Mesendoderm (in vitro differentiated cells): Measurements from ENCODE around the gene CPAMD8.
A peak's percentile ranks its signal among the peaks of the same experiment; 100 is the strongest.

Experiments
- DNase-seq: peaks from one replicate; pipeline ENCODE4 v3.0.0; 2013
- H2AK5ac ChIP-seq: 2 replicates; pipeline ENCODE4 v1.6.1; 2013; ENCODE audit warnings: low read length, inconsistent platforms
- H2BK120ac ChIP-seq: 2 replicates; pipeline ENCODE4 v1.6.1; 2013; ENCODE audit warnings: low read depth, mild to moderate bottlenecking, low read length, moderate library complexity, mixed read lengths
- H2BK15ac ChIP-seq: replicated peaks from 2 replicates; pipeline ENCODE4 v1.6.1; 2013; ENCODE audit warnings: low read depth, mild to moderate bottlenecking, moderate library complexity
- H2BK5ac ChIP-seq: 2 replicates; pipeline ENCODE4 v1.6.1; 2013; ENCODE audit warnings: low read length, inconsistent platforms
- H3K18ac ChIP-seq: 2 replicates; pipeline ENCODE4 v1.6.1; 2013; ENCODE audit warnings: mild to moderate bottlenecking, low read length, mixed read lengths
- H3K23ac ChIP-seq: one replicate; pipeline ENCODE4 v1.6.1; 2013; ENCODE audit warnings: low read length
- H3K27ac ChIP-seq: 2 replicates; pipeline ENCODE4 v1.5.1; 2013; ENCODE audit warnings: low read depth, mild to moderate bottlenecking, inconsistent platforms, low read length, moderate library complexity
- H3K27me3 ChIP-seq: 2 replicates; pipeline ENCODE4 v1.6.1; 2013; ENCODE audit warnings: low read length, control low read depth, mild to moderate bottlenecking, inconsistent platforms; ENCODE audit not compliant: insufficient read depth, poor library complexity
- H3K36me3 ChIP-seq: 2 replicates; pipeline ENCODE4 v1.6.1; 2013; ENCODE audit warnings: low read length, inconsistent platforms; ENCODE audit not compliant: control insufficient read depth, insufficient read depth
- H3K4ac ChIP-seq: one replicate; pipeline ENCODE4 v1.6.1; 2013; ENCODE audit warnings: low read depth, mild to moderate bottlenecking, low read length, moderate library complexity
- H3K4me1 ChIP-seq: 2 replicates; pipeline ENCODE4 v1.6.1; 2013; ENCODE audit warnings: low read depth, low read length, inconsistent platforms; ENCODE audit not compliant: control insufficient read depth
- H3K4me2 ChIP-seq: 2 replicates; pipeline ENCODE4 v1.6.1; 2013; ENCODE audit warnings: low read length
- H3K4me3 ChIP-seq: 2 replicates; pipeline ENCODE4 v1.5.1; 2013; ENCODE audit warnings: mild to moderate bottlenecking, low read length
- H3K56ac ChIP-seq: one replicate; pipeline ENCODE4 v1.6.1; 2013; ENCODE audit warnings: low read length
- H3K79me1 ChIP-seq: 2 replicates; pipeline ENCODE4 v1.6.1; 2013; ENCODE audit warnings: low read length, inconsistent platforms
- H3K79me2 ChIP-seq: 2 replicates; pipeline ENCODE4 v1.6.1; 2013; ENCODE audit warnings: mild to moderate bottlenecking, low read length; ENCODE audit not compliant: control insufficient read depth, insufficient read depth
- H3K9ac ChIP-seq: 2 replicates; pipeline ENCODE4 v1.6.1; 2013; ENCODE audit warnings: low read length, inconsistent platforms
- H4K5ac ChIP-seq: one replicate; pipeline ENCODE4 v1.6.1; 2013; ENCODE audit warnings: low read length
- H4K8ac ChIP-seq: one replicate; pipeline ENCODE4 v1.6.1; 2013; ENCODE audit warnings: low read depth, mild to moderate bottlenecking, control low read depth, low read length, moderate library complexity
- WGBS: extraction: QIAGEN DNeasy Blood & Tissue Kit; methylation state at CpG from one replicate; pipeline ENCODE4 v1.1.7; 2013; ENCODE audit warnings: low lambda C conversion rate, missing lambda C conversion rate; ENCODE audit not compliant: insufficient coverage; ENCODE audit errors: extremely low coverage; 5-methylcytosine and 5-hydroxymethylcytosine counted together

The CPAMD8 gene

DNA sequence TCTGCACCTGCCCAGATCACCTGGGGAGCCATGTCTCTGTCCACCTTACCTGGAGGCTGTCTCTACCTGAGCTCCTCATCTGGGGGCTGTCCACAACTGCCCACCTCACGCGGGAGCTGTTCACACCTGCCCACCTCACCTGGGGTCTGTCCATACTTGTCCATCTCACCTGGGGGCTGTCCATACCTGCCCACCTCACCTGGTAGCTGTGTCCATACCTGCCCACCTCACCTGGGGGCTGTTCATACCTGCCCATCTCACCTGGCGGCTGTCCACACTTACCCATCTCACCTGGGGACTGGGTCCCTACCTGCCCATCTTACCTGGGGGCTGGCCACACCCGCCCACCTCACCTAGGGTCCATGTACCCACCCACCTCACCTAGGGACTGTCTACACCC lies 10.0 kb upstream of the CPAMD8 start:
- Histone ChIP-seq H2BK15ac (no peak overlapping the region), H3K4me1 (no peaks in the 10 kb centered on the region), H3K4me2 (no peak overlapping the region), H3K18ac (no peak overlapping the region), H3K79me2 (no peaks in the 10 kb centered on the region), H3K27ac (no peak overlapping the region), H2BK120ac (no peak overlapping the region), H2BK5ac (no peak overlapping the region), H3K36me3 (no peaks in the 10 kb centered on the region), H3K79me1 (no peaks in the 10 kb centered on the region), H3K23ac (no peak overlapping the region), H4K8ac (no peak overlapping the region), H3K27me3 (no peaks in the 10 kb centered on the region), H2AK5ac (no peak overlapping the region), H3K56ac (no peak overlapping the region), H3K4ac (no peak overlapping the region), H3K4me3 (no peak overlapping the region), H3K9ac (no peak overlapping the region), H4K5ac (no peak overlapping the region)
- WGBS: no CpG with 5 or more reads among the region's 4 CpGs
- no peak for DNase-seq

DNA sequence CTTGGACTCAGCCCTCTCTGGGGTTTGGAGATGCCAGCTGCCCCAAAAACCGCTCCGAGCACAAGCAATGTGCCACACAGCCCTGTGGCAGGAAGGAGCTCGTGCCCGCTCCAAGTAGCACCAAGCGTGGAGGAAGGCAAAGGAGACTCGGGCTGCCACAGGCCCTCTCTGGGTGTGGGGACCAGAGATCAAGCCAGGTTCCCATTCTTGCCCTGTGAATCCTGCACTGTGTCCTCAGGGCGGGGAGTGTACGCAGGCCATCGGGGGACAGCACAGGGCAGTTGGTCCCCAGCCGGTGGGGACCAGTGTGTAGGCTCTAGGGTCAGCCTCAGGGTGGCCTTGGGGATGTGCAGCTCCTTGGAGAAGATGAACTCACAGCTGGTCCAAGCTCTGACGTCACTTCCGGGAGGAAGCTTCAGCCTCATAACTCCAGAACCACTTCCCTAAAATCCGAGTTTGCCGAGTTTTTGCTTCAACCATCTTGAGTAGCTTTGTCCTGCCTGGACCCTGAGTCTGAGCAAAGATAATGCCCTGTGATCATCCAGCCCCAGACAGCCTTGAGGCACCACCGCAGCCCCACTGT lies 9.3 kb upstream of the CPAMD8 start:
- H3K9ac ChIP-seq: no peak overlapping the region

DNA sequence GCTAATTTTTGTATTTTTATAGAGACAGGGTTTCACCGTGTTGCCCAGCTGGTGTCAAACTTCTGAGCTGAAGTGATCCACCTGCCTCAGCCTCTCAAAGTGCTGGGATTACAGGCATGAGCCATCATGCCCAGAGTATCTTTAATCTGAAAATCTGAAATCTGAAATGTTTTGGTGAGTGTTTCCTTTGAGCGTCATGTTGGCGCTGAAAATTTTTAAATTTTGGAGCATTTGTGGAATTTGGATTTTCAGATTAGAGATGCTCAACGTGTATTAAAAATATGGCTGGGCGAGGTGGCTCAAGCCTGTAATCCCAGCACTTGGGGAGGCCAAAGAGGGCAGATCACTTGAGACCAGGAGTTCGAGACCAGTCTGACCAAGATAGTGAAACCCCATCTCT lies 5.1 kb upstream of the CPAMD8 start:
- no peak for DNase-seq
- no peak overlapping the region for H3K23ac ChIP-seq
- no peaks in the 10 kb centered on the region for H3K79me1 ChIP-seq
- no peaks in the 10 kb centered on the region for H3K4me1 ChIP-seq
- H3K36me3 ChIP-seq: no peaks in the 10 kb centered on the region
- H3K4me2 ChIP-seq: no peak overlapping the region
- H4K5ac ChIP-seq: no peak overlapping the region
- no peaks in the 10 kb centered on the region for H3K79me2 ChIP-seq
- H2BK5ac ChIP-seq: no peak overlapping the region
- no peak overlapping the region for H3K27ac ChIP-seq
- no peak overlapping the region for H2BK120ac ChIP-seq
- no peaks in the 10 kb centered on the region for H3K27me3 ChIP-seq
- no peak overlapping the region for H3K4ac ChIP-seq
- no peak overlapping the region for H3K9ac ChIP-seq
- no peak overlapping the region for H2AK5ac ChIP-seq
- H2BK15ac ChIP-seq: no peak overlapping the region
- H3K4me3 ChIP-seq: no peak overlapping the region
- WGBS: no CpG with 5 or more reads among the region's 6 CpGs
- H3K18ac ChIP-seq: no peak overlapping the region
- no peak overlapping the region for H3K56ac ChIP-seq
- no peak overlapping the region for H4K8ac ChIP-seq

More for the DNA sequence above, 9.3 kb upstream of the CPAMD8 start:
- Histone ChIP-seq H3K4ac (no peak overlapping the region), H3K4me2 (no peak overlapping the region), H4K5ac (no peak overlapping the region), H2BK15ac (no peak overlapping the region), H3K56ac (no peak overlapping the region), H4K8ac (no peak overlapping the region), H3K79me1 (no peaks in the 10 kb centered on the region), H3K4me1 (no peaks in the 10 kb centered on the region), H2BK120ac (no peak overlapping the region), H2AK5ac (no peak overlapping the region), H3K23ac (no peak overlapping the region), H3K4me3 (no peak overlapping the region), H3K36me3 (no peaks in the 10 kb centered on the region), H3K27me3 (no peaks in the 10 kb centered on the region), H2BK5ac (no peak overlapping the region), H3K27ac (no peak overlapping the region), H3K18ac (no peak overlapping the region), H3K79me2 (no peaks in the 10 kb centered on the region)
- no CpG with 5 or more reads among the region's 15 CpGs for WGBS
- no peak for DNase-seq

DNA sequence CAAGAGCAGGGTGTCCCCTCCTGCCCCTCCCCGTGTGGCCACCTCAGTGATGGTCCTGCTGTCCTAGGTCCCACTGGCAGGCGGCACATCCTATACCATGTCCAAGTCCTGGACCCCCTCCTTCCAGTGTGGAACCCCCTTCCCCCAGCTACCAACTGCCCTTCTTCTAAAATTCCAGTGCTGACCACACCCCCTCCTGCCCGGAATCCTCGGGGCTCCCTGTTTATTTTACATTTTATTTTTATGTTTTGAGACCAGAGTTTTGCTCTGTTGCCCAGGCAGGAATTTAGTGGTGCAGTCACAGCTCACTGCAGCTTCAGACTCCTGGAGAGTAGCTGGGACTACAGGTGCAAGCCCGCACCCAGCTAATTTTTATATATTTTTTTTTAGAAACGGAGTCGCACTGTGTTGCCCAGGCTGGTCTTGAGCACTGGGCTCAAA lies 945 bp upstream of the CPAMD8 start:
- Histone ChIP-seq H2BK120ac (no peak overlapping the region), H3K4ac (no peak overlapping the region), H3K4me1 (no peaks in the 10 kb centered on the region), H3K79me1 (no peaks in the 10 kb centered on the region), H4K8ac (no peak overlapping the region), H3K23ac (no peak overlapping the region), H4K5ac (no peak overlapping the region), H3K27ac (no peak overlapping the region), H2BK5ac (no peak overlapping the region), H3K4me3 (no peak overlapping the region), H3K36me3 (no peaks in the 10 kb centered on the region), H3K18ac (no peak overlapping the region), H3K9ac (no peak overlapping the region), H2BK15ac (no peak overlapping the region), H3K79me2 (no peaks in the 10 kb centered on the region), H3K56ac (peak overlapping the region; percentile 50), H2AK5ac (no peak overlapping the region), H3K4me2 (no peak overlapping the region), H3K27me3 (no peaks in the 10 kb centered on the region)
- no peak for DNase-seq
- WGBS: no CpG with 5 or more reads among the region's 7 CpGs

DNA sequence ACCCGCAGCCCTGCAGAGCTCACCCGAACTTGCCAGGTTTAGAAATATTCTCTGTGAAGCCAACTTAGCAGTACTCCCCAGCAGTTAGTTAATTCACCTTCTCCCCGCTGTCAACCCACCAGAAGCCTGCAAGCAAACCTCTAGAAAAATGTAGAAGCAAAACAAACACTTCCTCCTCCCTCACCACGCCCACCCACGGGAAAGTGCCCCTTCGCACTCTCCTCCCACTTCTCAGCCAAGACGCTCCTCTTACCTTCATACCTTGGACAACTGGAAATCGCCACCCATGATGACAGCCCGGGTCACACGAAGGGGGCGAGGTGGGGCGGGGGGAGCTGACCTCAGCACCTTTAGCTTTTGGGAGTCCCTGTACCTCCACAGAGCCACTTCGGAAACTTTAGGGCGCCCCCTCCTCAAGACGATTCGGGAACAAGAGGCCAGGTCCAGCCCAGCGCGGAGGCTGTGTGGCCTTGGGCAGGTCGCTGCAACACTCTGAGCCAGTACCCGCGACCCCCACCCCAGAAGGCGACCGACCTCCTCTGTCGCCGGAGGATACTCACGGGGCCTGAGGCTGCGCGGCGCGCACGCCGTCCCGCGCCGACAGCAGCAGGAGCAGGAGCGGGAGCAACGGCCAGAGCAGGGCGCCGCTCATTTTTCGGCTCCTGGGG lies 485 bp downstream of the CPAMD8 start:
- Histone ChIP-seq H3K79me2 (no peaks in the 10 kb centered on the region), H3K79me1 (no peaks in the 10 kb centered on the region), H3K56ac (peak overlapping the region; percentile 88), H2AK5ac (no peak overlapping the region), H3K36me3 (no peaks in the 10 kb centered on the region), H3K4me3 (peak overlapping the region; percentile 52), H4K8ac (no peak overlapping the region), H3K4ac (no peak overlapping the region), H3K9ac (peak overlapping the region; percentile 69), H3K23ac (no peak overlapping the region), H3K4me1 (no peaks in the 10 kb centered on the region), H3K27ac (no peak overlapping the region), H3K18ac (no peak overlapping the region), H2BK15ac (no peak overlapping the region), H3K27me3 (no peaks in the 10 kb centered on the region), H4K5ac (no peak overlapping the region), H2BK120ac (no peak overlapping the region), H2BK5ac (no peak overlapping the region), H3K4me2 (peak overlapping the region; percentile 42)
- DNase-seq: peak; percentile 28
- WGBS: no CpG with 5 or more reads among the region's 40 CpGs

DNA sequence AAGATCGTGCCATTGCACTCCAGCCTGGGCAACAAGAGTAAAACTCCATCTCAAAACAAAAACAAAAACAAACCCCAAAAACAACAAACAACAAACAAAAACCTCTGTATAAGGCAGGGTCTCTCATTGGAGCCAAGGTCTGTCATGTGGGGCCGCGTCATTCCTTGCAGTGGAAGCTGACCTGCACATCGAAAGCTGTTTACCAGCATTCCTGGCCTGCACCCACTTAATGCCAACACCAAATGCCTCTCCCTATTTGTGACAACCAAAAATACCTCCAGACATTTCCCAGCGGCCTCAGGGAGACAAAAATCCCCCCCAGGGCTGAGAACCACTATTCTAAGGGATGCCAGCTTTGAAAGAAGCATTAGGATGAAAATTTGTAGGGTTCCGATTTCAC lies 1.2 kb downstream of the CPAMD8 start:
- Histone ChIP-seq H2AK5ac (no peak overlapping the region), H3K4me2 (no peak overlapping the region), H3K18ac (no peak overlapping the region), H3K4me3 (no peak overlapping the region), H4K8ac (no peak overlapping the region), H3K56ac (no peak overlapping the region), H3K23ac (no peak overlapping the region), H2BK15ac (no peak overlapping the region), H2BK5ac (no peak overlapping the region), H3K79me2 (no peaks in the 10 kb centered on the region), H3K9ac (no peak overlapping the region), H2BK120ac (no peak overlapping the region), H3K4me1 (no peaks in the 10 kb centered on the region), H3K4ac (no peak overlapping the region), H3K36me3 (no peaks in the 10 kb centered on the region), H3K27ac (no peak overlapping the region), H3K27me3 (no peaks in the 10 kb centered on the region), H3K79me1 (no peaks in the 10 kb centered on the region), H4K5ac (no peak overlapping the region)
- no CpG with 5 or more reads among the region's 6 CpGs for WGBS
- no peak for DNase-seq
